Fibroblast of the aortic adventitia (primary cell): Measurements from ENCODE around the gene PROK1. TPM values are rescaled to one million over a fixed set of nuclear protein-coding genes. Genes with fewer than 3 reads are reported as not detected.
A peak's percentile ranks its signal among the peaks of the same experiment; 100 is the strongest.

Experiments used
- DNase-seq: peaks from one replicate; pipeline ENCODE4 v3.0.0-alpha.2; 2010; ENCODE audit warnings: low read depth
- H3K4me3 ChIP-seq: 2 replicates; pipeline ENCODE4 v1.5.1; 2011; ENCODE audit warnings: low read depth, mild to moderate bottlenecking, control low read depth, low read length, moderate library complexity
- CTCF ChIP-seq: IDR thresholded peaks from 2 replicates; pipeline ENCODE4 v1.5.1; 2011; ENCODE audit warnings: mild to moderate bottlenecking, low read length, control low read depth, inconsistent platforms; ENCODE audit not compliant: insufficient read depth
- total RNA-seq: library from RNA; depleted of rRNA; stranded (reverse); fragments of >200 nt; gene quantifications from 2 replicates; pipeline ENCODE4 v1.2.3, GENCODE V29; 2012; ENCODE audit warnings: low replicate concordance

The PROK1 gene
- total RNA-seq, 1 donor, result not detected

DNA sequence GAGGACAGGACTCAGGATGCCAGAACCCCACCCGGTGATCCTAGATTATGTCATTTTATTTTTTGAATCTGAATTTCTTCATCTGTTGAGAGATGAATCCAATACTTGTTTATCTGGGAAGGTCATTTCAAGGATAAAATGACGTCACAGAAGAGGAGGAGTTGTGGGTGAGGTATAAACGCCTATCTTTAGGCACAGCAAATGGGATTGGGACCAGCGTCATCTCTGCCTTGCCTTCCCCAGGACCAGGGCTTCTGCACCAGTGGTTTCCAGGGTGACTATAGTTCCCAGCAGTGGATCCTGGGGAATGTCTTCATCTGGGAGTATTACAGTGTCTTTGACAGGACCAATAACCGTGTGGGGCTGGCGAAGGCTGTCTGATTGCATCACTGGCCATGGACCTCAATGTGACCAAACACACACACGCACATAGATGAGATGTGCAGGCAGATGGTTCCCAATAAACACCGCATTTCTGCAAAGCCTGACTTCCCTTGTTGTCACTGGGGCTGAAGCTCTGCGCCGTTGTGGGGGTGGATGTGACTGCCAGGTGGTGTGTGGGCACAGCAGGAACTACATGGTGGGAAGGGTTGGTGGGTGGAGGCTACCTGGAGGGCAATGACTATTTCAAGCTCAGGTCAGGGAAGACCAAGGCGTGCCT is 40.0 kb downstream of the PROK1 start:
- no peak overlapping the region for H3K4me3 ChIP-seq
- DNase-seq, result peak; percentile 12
- TF ChIP-seq CTCF, result no peak

- DNase-seq, result peak; percentile 31
- no peak overlapping the region for H3K4me3 ChIP-seq
- no peak for TF ChIP-seq CTCF
These were observed 41.6 kb downstream of the PROK1 start for GRCh38 chr1:110492573-110492972.

DNA sequence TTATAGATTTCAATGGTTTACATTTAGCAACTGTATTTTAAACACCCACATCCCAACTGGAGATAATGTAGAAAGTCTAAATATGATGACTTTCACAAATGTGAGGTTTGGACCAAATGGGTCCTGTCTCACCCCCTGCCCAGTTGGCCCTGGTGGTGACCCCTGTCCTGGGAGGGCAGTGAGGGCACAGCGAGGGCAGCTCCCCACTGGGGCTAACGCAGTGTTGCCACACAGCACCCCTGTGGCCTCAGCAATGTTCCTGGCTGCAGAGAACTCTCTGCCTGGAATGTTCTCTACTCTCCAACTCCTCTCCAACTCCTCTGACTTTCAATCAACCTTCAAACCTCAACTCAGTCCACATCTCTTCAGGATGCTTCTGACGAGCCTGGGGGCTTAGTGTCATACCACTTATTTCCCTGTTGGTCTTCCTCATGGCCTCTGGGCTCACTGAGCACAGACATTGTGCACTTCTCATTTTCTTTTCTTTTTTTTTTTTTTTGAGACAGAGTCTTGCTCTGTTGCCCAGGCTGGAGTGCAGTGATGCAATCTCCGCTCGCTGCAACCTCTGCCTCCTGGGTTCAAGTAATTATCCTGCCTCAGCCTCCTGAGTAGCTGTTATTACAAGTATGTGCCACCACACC is 42.2 kb downstream of the PROK1 start:
- H3K4me3 ChIP-seq, result no peak overlapping the region
- TF ChIP-seq CTCF, result no peak
- DNase-seq, result no peak

- TF ChIP-seq CTCF, result no peak
- no peak overlapping the region for H3K4me3 ChIP-seq
- DNase-seq, result no peak
These were observed 43.1 kb downstream of the PROK1 start for GRCh38 chr1:110494036-110494435.

GRCh38 chr1:110494522-110495406 is 43.8 kb downstream of the PROK1 start:
- no peak overlapping the region for H3K4me3 ChIP-seq
- DNase-seq, result no peak
- no peak for TF ChIP-seq CTCF

- no peak overlapping the region for H3K4me3 ChIP-seq
- DNase-seq, result peak; percentile 83
- TF ChIP-seq CTCF, result peak; percentile 94
These were observed 45.1 kb downstream of the PROK1 start for GRCh38 chr1:110495926-110496600.
